Mammary epithelial cell (primary cell): Measurements from ENCODE around the gene FBRS.

Experiments used
- CTCF ChIP-seq, 2 donors: IDR thresholded peaks in 1 of 2; conservative IDR thresholded peaks in 1 of 2; 2 replicates each; pipeline ENCODE4 v1.5.1; 2011 to 2012; ENCODE audit warnings: inconsistent platforms in 2 of 2, low read length in 2 of 2, mild to moderate bottlenecking in 2 of 2, control low read depth in 1 of 2, low read depth in 1 of 2; ENCODE audit not compliant: insufficient read depth in 1 of 2; ENCODE audit errors: extremely low read depth in 1 of 2
- EZH2 ChIP-seq: IDR thresholded peaks from 2 replicates; pipeline ENCODE4 v1.6.1; 2012; ENCODE audit warnings: low read length, inconsistent platforms, borderline replicate concordance

GRCh38 chr16:30626236-30626635, 32.0 kb upstream of the FBRS start:
- no peak for TF ChIP-seq EZH2
- TF ChIP-seq CTCF (conservative IDR thresholded peaks at IDR 0.05 in 1 of 2, IDR thresholded peaks at IDR 0.05 in 1 of 2; ENCODE audit: extremely low read depth in 1 of 2, insufficient read depth in 1 of 2, low read depth in 1 of 2, low read length in 2 of 2): no peak
